Colonic mucosa (tissue), 4 donors: Measurements from ENCODE around the gene MTOR. TPM values are rescaled to one million over a fixed set of nuclear protein-coding genes. Genes with fewer than 3 reads are reported as not detected.

ENCODE experiments used
- DNase-seq: peaks from one replicate; pipeline ENCODE4 v3.0.0-alpha.2; 2020
- H3K27ac ChIP-seq: fragments of 200-600 bp; one replicate; pipeline ENCODE4 v1.8.0; 2021
- H3K27me3 ChIP-seq: fragments of 200-600 bp; one replicate; pipeline ENCODE4 v1.8.0; 2021
- H3K36me3 ChIP-seq: fragments of 200-600 bp; one replicate; pipeline ENCODE4 v1.8.0; 2021
- H3K4me1 ChIP-seq: fragments of 200-600 bp; one replicate; pipeline ENCODE4 v1.8.0; 2021; ENCODE audit warnings: mild to moderate bottlenecking
- H3K4me3 ChIP-seq: fragments of 200-600 bp; one replicate; pipeline ENCODE4 v1.8.0; 2021
- H3K9ac ChIP-seq, 2 donors: one replicate each; pipeline ENCODE4 v1.7.0; 2013; ENCODE audit warnings: control low read depth in 2 of 2, low read depth in 2 of 2, low read length in 2 of 2
- H3K9me3 ChIP-seq: fragments of 200-600 bp; one replicate; pipeline ENCODE4 v1.8.0; 2021
- intact Hi-C: fragments of 100-400 bp; cut with DNase I; formaldehyde crosslinking; loops from one replicate; pipeline ENCODE4 v1.14.1; 2022
- total RNA-seq, 2 donors: library from RNA; stranded (reverse); fragmentation: NEBNext Ultra II Directional in 1 of 2; extraction: Animal tissue kit (Norgen Biotek cat#: 25700) in 1 of 2; gene quantifications; one replicate each; pipeline ENCODE4 v1.2.1, GENCODE V29; 2021
- TF ChIP-seq, protein P1 (sequence below): fragments of 200-600 bp; IDR thresholded peaks from one replicate; pipeline ENCODE4 v1.8.0; 2022; ENCODE audit warnings: antibody characterized with exemption, mild to moderate bottlenecking
- donor health status: healthy.
- donor health status: DM: no; HTN: no; CAD: no.
- donor health status: DM: no; HTN: no; CAD: no.

Gene MTOR
- total RNA-seq, 2 donors from 2014 or later: 29.9 to 50.2 TPM

DNA sequence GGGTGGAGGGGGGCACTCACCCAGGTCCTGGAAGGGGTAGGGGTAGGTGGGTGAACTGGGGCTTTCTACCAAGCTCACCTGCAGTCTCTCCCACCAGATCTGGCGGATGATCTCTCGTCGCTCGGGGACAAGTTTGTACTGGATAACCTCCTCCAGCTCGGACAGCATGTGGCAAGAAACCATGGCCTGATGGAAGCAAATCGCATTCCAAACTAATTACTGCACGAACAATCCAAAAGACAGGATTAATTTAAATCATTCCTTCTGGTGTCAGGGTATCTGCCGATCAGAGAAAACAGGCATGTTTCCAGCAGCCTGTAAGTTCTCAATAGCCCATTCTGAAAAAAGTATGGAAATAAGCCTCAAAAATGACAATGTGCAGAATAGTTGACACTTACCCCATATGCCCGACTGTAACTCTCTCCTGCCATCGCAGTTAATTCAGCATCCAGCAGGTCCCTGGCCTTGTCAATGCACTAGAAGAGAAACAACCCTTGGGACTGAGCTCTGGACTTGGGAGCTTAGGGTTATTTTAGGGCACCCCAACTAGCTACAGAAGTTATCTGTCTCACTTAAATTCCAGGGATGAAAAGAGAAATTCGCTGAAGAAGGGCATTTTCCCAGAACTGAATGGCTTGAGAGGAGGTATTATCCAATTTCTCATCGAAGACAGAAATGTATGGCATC lies 117.6 kb downstream of the MTOR start:
- no peak overlapping the region for H3K27ac ChIP-seq
- H3K27me3 ChIP-seq: no peaks in the 10 kb centered on the region
- peaks cover 3% of the 10 kb centered on the region for H3K36me3 ChIP-seq
- no peak overlapping the region for H3K9ac ChIP-seq
- DNase-seq: no peak
- TF ChIP-seq, protein P1, sequence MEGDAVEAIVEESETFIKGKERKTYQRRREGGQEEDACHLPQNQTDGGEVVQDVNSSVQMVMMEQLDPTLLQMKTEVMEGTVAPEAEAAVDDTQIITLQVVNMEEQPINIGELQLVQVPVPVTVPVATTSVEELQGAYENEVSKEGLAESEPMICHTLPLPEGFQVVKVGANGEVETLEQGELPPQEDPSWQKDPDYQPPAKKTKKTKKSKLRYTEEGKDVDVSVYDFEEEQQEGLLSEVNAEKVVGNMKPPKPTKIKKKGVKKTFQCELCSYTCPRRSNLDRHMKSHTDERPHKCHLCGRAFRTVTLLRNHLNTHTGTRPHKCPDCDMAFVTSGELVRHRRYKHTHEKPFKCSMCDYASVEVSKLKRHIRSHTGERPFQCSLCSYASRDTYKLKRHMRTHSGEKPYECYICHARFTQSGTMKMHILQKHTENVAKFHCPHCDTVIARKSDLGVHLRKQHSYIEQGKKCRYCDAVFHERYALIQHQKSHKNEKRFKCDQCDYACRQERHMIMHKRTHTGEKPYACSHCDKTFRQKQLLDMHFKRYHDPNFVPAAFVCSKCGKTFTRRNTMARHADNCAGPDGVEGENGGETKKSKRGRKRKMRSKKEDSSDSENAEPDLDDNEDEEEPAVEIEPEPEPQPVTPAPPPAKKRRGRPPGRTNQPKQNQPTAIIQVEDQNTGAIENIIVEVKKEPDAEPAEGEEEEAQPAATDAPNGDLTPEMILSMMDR: no peak
- H3K4me3 ChIP-seq: no peak overlapping the region
- H3K4me1 ChIP-seq: no peaks in the 10 kb centered on the region
- no peaks in the 10 kb centered on the region for H3K9me3 ChIP-seq
- intact Hi-C loops: no loop called here

DNA sequence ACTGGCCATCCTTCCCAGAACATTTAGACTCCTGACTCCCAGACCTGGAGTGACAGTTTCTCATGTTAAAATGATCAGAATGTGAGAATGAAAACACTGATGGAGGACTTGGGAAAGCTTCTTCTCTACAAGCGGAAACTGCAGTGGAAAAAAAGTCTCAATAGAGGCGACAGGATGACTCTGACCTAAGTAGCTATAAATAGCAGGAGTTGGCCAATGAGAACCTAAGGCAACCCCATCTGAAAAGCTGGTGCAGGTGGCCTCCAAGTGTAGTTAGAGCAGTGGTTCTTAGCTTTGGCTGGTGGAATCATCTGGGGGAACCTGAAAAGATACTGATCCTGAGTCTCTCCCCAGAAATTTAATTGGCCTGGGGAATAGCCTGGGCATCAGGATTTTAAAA lies 118.4 kb downstream of the MTOR start:
- no peaks in the 10 kb centered on the region for H3K4me1 ChIP-seq
- no peaks in the 10 kb centered on the region for H3K9me3 ChIP-seq
- no peak overlapping the region for H3K4me3 ChIP-seq
- DNase-seq: no peak
- intact Hi-C loops: no loop called here
- H3K36me3 ChIP-seq: peaks cover 3% of the 10 kb centered on the region
- TF ChIP-seq, protein P1: no peak
- no peak overlapping the region for H3K9ac ChIP-seq
- no peak overlapping the region for H3K27ac ChIP-seq
- no peaks in the 10 kb centered on the region for H3K27me3 ChIP-seq

DNA sequence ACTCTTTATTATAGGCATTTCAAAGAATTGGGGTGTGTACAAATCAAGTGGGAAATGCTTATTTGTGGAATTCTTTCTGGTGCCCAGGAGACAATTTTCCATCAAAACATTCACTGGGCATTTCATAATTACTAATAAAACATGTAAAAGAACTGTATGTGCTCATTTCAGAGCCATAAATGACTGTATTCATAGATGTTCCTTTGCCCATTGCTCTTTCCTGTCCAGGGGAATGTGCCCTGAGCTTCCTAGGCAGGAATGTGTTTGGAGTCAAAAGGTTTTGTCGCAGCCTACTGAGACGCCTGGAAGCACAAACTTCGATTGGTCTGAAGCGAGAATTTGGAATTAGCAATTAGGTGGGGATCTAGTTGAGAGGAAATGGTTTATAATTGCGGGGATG lies 119.0 kb downstream of the MTOR start:
- Histone ChIP-seq H3K27me3 (no peaks in the 10 kb centered on the region), H3K4me1 (no peaks in the 10 kb centered on the region), H3K4me3 (no peak overlapping the region), H3K9me3 (no peaks in the 10 kb centered on the region), H3K27ac (no peak overlapping the region), H3K9ac (no peak overlapping the region), H3K36me3 (peaks cover 3% of the 10 kb centered on the region)
- intact Hi-C loops: no loop called here
- TF ChIP-seq, protein P1: no peak
- DNase-seq: no peak

DNA sequence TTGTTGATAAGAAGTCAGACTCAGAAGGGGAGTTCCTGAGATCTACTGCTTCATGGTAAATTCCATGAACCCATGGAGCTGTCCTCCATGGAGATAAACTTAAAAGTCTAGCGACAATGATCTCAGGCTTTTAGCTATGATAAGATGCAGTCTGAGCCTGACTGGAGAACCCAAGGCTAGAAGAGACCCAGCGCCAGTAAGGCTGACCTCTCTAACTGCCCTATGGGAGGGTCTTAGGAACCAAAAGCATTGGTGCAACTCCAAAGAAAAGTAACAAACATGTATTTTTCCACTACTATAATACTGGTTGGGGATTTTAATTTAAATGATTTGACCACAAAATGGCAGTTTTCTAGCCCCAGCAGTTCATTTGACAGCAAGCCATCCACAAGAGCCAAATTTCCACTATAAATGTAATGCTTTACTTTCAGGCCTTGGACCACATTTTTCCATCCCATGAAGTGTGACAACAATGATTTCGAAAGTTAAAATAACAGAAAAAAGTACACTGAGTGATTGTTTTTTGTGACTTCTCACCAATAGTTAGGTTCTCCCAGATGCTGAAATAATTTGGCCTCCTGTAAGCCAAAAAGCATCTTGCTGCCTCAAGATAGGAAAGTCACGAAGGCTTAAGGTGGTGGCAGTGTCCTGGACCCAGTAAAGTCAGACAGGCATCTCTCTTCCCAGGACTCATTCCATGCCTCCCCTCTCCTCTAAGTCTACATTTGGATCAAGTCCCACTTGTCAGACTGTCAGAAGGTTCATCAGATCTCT lies 119.5 kb downstream of the MTOR start:
- H3K36me3 ChIP-seq: peaks cover 3% of the 10 kb centered on the region
- no peaks in the 10 kb centered on the region for H3K27me3 ChIP-seq
- intact Hi-C loops: no loop called here
- TF ChIP-seq, protein P1: no peak
- H3K4me3 ChIP-seq: no peak overlapping the region
- H3K27ac ChIP-seq: no peak overlapping the region
- no peak for DNase-seq
- no peaks in the 10 kb centered on the region for H3K4me1 ChIP-seq
- H3K9ac ChIP-seq: no peak overlapping the region
- no peaks in the 10 kb centered on the region for H3K9me3 ChIP-seq

DNA sequence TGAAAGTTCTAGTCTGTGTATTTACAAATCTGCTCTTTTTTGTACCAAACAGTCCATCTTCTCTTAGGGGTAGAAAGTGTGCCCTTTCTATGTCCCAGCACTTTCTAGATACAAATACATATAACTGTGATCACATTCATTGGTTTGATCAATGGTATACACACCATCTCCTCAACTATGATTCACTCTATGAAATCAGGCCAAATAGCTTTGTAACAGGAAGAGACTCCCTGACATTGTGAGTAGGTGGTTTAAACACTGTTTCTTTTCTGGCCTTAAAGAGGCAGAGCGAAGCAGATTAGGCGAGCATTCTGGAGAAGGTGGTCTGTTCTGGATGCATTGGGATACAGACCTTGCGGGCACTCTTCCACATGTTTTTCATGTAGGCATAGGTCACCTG lies 123.4 kb downstream of the MTOR start:
- H3K4me1 ChIP-seq: no peaks in the 10 kb centered on the region
- H3K4me3 ChIP-seq: no peak overlapping the region
- TF ChIP-seq, protein P1: no peak
- H3K27ac ChIP-seq: no peak overlapping the region
- no peaks in the 10 kb centered on the region for H3K9me3 ChIP-seq
- intact Hi-C loops: no loop called here
- no peaks in the 10 kb centered on the region for H3K27me3 ChIP-seq
- peaks cover 1% of the 10 kb centered on the region for H3K36me3 ChIP-seq
- no peak overlapping the region for H3K9ac ChIP-seq
- no peak for DNase-seq
